HG02798 (cell line): Measurements from ENCODE around the gene ZFX.
"Not testable (repeated sequence)": the region's sequence is repeated elsewhere in the genome, so short reads cannot be mapped to it uniquely, and the experiment has no call there.

Experiments used
- ATAC-seq: cut with Tn5 transposase; IDR thresholded peaks from one replicate; pipeline ENCODE4 v1.9.1; 2021; ENCODE audit warnings: mild to moderate bottlenecking; ENCODE audit not compliant: unreplicated experiment, poor library complexity

The ZFX gene

DNA sequence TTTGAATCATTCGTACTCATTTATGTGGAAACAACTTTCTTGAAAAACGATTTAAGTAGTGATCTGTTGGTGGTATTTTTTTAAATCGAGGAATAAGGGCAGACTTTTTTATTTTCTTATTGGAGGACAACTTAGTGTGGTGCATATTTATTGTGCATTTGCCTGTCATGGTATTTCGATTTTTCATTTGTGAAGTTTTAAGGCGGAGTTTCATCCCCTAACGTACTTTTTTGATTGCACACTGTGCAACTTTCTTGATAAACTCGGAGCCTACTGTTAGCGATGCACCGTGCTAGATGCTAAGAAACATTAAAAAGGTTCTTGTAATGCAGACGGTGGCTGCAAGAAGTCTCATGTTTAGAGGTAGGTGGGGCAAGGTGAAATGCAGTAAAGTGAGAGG, 1.4 kb downstream of the ZFX start:
- ATAC-seq, result no peak

DNA sequence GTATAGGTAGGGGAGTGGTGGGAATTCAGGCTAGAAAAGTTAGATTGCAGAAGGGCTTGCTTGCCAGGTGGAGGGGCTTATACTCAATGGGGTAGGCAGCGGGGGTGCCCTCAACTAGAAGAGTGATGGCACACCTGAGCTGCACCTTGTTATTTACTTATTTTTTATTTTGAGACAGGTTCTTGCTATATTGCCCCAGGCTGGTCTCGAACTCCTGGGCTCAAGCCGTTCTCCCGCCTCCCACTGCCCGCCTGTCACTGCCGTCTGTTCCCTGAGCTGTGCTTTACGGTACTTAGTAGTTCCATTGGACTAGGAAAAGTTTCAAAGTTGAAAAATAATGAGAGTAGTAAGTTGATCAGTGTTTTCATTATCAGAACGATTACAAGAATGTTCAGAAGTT, 2.0 kb downstream of the ZFX start:
- ATAC-seq, result no peak

DNA sequence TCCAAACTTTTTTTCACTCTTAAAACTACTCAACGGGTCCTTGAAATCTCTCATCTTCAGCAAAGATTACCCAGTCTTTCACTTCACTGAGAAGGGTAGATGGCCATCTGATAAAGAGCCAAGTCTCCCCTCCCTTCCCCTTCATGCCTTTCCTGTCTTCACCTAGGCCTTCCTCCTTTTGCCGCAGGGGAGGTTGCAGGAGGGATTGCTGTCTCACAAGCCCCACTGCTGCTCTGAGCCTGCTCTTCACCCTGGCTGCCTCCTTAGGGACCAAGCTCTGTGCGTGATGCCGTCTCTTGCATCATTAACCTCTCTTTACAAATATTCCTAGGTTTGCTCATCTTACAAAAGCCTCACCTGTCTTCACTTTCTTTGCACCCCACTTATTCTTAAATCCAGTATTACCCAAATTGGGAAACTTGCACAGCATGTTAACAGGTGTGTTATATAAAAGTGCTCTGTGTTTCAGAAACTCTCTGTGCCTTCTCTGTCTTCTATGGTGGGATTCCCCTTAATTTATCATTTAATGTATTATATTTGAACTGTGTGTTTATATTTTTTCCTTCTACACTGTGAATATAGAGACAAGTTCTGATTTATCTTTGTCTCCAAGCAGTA, 3.8 kb downstream of the ZFX start:
- no peak for ATAC-seq

DNA sequence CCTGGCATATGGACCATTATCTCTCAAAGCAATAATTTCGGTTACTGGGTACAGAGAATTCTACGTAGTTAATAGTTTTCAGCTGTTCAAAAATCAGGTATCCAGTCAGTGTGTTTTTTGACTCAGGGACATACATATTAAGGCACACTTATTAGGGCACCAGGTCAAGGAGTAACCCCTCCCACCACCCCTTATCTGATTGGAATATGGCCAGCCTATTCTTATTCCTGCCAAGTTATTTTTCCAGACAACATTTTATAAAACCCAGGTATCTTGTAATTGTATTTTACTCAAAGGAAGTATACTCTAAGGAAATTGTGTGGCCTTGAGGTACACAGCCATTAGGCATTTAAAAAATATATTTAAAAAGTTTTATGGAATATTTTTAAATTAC, 4.3 kb downstream of the ZFX start:
- no peak for ATAC-seq

DNA sequence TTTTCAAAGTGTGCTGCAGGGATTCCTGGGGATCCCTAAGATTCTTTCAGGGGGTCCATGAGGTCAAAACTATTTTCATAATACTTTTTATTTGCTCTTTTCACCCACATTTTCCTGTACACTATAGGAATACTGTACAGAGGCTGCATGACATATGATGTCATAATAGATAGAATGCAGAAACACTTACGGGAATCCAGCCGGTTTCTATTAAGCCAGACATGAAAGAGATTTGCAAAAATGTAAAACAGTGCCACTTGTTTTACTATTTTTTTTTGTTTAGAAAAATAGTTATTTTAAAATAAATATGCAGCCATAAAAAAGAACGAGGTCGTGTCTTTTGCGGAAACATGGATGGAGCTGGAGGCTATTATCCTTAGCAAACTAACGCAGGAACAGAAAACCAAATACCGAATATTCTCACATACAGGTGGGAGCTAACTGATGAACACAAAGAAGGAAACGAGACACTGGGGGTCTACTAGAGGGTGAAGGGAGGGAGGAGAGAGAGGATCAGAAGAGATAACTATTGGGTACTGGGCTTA, 5.0 kb downstream of the ZFX start:
- no peak for ATAC-seq

DNA sequence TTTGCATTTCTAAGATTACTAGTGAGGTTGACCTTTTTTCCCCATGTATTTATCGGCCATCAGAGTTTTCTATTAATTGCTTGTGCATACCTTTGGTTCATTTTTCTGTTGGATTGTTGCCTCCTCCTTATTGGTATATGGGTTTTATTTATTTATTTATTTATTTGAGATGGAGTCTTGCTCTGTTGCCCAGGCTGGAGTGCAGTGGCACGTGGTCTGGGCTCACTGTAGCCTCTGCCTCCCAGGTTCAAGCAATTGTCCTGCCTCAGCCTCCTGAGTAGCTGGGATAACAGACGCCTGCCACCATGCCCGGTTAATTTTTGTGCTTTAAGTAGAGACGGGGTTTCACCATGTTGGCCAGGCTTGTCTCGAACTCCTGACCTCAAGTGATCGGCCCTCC, 6.2 kb downstream of the ZFX start:
- not testable (repeated sequence) for ATAC-seq

DNA sequence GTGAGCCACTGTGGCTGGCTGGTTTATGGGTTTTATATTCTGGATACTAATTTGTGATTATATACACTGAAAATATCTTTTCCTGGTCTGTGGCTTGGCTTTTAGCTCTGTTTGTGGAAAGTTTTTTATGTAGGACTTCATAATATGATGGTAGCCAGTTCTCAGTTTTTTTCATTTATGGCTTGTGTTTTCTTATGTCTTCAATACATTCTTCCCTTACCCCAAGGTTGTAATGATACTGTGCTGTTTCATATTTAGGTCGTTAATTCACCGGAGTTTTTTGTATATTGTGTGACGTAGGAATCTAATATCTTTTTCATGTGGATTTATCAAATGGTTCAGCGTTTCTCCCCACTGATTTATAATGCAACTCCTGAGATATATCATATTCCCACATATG, 6.6 kb downstream of the ZFX start:
- no peak for ATAC-seq

DNA sequence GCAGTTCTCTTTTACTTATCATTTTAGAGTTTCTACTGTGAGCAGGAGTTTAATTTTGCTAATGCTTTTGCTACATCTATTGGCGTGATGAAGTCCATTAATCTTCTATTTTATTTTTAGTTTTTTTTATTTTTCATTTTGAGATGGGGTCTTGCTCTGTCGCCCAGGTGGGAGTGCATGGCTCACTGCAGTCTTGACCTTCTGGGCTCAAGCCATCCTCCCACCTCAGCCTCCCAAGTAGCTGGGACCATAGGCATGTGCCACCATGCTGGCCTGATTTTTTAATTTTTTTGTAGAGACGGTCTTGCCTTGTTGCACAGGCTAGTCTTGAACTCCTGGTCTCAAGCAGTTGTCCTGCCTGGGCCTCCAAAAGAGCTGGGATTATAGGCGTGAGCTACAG, 9.4 kb downstream of the ZFX start:
- ATAC-seq, result no peak

DNA sequence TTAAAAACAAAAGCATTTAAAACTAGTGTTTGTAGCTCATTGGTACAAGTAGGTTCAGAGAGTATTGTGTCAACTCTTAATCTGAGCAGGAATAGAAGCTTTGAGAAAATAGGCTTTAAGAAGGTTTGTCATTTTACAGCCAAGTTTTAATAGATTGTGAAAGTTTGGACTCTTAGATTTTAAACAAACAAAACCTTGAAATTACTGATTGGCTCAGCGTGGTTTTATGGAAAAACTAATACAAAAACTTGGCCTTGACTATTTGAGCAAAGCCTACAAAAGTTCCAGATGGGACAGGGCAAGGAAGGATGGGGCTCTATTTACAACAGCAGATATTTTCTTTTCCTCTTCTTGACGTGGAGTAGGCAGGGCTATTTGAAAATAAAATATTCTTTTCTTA, 16.5 kb downstream of the ZFX start:
- no peak for ATAC-seq

DNA sequence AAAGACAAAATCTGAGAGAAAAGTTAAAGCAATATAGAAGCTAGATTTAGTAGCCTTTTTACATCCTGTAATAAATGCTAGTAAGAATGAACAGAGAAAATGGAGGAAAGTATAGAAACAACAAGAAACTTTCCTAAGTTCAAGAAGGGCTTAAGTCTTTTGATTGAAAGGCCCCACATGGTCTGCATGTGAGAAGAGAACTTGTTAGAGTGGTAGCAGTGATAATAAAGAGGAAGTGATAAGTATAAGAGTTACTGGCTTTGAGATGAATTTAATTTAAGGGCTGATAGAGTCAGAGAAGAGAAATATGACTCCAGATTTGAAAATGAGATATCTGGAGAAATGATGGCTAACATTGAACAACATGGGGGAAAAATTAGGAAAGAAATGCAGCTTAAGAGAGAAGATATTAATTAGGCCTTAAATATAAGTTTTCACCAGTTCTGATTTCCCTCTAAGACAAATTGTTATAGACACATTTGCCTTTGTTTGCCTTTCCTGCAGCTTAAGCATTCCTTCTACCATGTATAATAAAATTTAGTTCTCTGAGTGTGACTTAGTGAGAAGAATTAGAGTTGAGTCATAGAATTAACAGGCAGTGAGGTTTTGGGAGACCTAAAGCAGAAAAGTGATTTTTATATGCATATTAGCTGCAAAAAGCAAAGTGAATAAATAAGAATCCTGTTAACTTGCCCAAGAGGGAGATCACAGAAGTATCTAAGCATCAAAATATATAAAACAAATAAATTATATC, 18.4 kb downstream of the ZFX start:
- ATAC-seq, result no peak

DNA sequence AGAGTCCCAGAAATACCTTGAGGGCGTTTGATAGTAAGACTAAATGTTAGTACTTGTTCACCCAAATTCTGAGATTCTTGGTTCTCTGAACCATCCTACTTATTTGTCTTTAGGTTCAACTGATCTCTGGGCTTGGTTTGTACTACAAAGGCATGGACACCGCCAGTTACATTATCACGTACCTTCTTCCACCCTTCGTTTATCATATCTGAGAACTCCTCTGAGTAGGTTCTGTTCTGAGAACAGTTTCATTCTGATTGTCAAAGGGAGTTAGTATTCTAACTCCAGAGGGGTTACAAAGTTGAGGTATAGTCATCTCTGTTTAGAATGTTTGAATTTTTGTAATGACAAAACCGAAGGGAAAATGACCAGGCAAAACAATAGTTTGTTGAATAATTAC, 19.3 kb downstream of the ZFX start:
- ATAC-seq, result peak; percentile 70

DNA sequence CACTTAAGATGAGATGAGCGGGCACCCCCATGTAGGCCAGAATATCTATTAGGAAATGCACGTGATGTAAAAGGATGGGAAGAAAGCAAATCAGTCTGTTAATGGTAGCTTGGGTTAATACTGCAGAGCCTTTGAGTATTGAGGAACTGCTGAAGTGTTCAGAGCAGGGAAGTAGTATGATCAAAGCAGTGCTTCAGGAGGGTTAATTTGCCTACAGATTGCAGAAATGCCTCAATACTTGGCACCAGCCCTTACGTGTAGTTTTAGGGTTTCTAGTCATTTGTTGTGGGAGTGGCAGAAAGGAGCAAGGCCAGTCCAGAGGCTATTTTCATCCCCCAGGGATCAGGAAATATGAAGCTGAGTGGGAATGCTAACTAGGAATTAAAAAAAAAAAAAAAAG, 19.7 kb downstream of the ZFX start:
- peak; percentile 72 for ATAC-seq

DNA sequence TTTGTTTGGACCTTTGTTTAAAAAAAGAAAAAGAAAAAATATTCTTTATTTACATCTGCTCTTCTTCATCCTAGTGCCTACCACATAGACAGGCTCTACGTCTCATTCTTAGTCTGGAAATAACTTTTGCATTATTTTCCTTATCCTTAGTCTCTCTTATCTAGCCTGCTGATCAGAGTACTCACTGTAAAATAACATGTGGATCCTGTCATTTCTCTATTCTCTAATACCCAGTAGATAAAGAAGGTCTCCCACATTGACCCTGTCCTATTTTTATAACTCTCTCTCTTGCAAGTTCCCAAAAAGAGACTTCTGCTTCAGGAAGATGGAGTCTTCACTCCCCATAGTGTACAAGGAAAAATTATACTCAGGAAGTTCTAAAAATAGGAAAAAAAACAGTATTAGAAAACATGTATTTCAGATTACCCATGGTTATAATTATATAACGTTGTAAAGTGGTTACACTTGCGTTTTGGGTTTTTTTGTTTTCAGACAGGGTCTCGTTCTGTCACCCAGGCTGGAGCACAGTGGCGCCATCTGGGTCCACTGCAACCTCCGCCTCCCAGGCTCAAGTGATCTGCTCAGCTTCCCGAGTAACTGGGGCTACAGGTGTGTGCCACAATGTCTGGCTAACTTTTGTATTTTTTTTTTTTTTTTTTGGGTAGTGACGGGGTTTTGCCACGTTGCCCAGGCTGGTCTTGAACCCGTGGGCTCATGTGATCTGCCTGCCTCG, 23.8 kb downstream of the ZFX start:
- ATAC-seq, result no peak

DNA sequence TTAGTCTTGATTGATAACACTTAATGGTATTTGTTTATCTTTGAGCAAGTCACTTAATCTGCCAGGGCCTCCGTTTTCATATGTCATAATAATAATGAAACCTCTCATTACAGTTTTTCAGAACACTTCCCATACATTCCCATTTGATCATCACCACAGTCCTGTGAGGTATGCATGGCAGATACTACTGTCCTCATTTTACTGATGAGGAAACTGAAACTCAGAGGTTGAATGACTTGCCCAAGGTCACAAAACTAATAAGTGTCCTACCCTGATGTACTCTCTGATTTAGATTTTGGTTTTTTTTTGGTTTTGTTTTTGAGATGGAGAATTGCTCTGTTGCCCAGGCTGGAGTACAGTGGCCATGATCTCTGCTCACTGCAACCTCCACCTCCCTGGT, 25.7 kb downstream of the ZFX start:
- no peak for ATAC-seq

DNA sequence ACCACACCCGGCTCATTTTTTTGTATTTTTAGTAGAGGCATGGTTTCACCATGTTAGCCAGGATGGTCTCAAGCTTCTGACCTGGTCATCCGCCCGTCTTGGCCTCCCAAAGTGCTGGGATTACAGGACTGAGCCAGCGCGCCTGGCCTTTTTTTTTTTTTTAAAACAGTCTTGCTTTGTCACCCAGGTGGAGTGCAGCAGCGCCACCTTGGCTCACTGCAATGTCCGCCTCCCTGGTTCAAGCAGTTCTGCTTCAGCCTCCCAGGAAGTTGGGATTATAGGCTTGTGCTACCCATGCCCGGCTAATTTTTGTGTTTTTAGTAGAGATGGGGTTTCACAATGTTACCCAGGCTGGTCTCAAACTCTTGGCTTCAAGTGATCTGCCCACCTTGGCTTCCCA, 28.9 kb downstream of the ZFX start:
- no peak for ATAC-seq

DNA sequence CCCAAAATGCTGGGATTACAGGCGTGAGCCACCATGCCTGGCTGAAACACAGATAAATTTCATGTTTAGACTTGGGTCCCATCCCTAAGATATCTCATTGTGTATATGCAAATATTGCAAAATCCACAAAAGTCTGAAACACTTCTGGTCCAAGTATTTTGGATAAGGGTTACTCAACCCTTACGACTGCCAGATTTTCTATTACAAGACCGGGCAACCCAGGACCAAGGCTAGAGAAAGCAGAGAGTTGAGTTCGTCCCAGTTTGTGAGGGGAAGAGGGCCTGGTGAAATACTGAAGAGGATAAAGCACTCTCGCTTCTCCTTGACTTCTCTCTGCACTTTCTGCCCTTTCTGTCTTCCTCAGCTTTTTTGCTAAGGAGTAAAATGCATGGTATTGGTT, 34.5 kb downstream of the ZFX start:
- no peak for ATAC-seq

DNA sequence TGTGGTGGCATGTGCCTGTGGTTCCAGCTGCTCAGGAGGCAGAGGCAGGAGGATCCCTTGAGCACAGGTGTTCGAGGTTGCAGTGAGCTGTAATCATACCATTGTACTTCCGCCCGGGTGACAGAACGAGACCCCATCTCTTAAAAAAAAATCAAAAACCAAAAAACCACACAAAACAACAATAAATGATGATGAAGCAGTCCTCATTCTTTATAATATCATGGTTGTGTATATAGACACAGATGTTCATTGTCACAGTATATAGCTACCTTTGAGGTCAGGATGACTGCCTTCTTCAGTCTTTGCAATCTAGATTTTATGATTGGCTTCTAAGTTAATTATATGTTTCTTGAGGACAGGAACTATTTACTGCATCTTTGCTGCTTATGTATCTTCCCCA, 37.0 kb downstream of the ZFX start:
- ATAC-seq, result no peak

DNA sequence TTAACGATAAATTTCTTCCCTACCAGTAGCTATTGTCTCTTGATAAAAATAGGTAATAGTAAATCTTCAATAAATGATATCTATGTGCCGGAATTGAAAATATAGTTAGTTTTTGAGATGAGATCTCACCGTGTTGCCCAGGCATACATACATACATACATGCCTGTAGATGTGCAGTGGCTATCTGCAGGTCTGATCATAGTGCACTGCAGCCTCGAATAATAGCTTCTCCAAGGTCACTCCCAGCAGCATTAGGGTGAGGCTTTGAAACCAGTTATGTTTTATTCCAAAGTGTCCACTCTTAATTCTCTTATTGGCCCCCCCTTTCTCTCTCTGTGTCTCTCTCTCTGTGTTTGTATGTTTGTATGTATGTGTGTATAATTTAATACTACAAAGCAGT, 37.5 kb downstream of the ZFX start:
- no peak for ATAC-seq

DNA sequence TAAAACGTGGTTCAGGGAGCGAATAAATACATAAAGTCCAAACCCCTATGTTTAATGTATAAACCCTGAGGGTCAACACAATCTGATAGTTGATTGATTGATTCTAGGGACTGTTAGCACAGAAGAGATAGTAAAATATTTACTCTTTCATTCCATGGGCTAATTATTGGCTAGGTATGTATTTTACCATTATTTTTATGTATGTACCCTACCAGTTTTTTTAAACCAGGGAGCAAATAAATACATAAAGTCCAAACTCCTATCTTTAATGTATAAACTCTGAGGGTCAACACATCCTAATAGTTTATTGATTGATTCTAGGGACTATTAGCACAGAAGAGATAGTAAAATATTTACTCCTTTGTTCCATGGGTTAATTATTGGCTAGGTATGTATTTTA, 40.0 kb downstream of the ZFX start:
- ATAC-seq, result no peak

DNA sequence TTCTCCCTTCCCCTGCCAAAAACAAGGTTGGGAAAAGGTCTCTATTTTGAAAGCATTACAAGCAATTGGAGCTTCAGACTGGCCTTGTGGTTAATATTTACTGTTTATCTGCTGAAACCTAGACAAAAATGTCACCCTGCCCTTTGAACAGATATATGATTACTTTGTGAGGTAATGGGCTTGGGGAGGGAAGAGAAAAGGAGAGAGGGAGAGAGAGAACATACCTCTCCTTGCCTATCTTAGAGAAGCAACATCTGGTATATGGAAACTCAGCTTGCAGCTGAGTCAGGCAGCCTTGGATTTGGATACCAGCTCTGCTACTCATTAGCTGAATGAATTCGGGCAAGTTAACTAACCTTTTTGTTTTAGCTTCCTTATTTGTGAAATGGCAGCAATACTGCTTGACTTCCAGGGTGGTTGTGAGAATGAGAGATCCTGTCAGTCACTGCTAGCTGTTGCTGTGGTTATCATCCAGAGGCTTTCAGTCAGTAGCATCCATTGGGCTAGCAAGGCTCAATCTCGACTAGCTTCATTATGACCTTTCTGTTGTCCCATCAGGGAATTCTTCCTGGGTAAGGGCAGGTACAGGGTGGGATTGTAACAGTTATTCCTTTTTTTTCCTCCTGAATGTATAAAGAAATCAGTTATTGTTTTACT, 41.1 kb downstream of the ZFX start:
- ATAC-seq, result no peak

DNA sequence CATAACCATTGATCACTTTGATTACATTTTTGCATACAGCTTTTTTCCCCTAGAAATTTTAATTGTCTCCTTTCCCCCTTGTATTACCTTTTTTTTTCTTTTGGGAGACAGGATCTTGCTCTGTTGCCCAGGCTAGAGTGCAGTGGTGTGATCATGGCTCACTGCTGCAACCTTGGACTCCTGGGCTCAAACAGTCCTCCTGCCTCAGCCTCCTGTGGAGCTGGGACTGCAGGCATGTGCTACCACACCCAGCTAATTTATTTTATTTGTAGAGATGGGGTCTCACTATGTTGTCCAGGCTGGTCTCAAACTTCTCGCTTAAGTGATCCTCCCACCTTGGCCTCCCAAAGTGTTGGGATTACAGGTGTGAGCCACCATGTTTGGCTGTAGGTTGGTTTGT, 47.0 kb downstream of the ZFX start:
- no peak for ATAC-seq
